ENCODE data around the gene ZNF438.

The ZNF438 gene

DNA sequence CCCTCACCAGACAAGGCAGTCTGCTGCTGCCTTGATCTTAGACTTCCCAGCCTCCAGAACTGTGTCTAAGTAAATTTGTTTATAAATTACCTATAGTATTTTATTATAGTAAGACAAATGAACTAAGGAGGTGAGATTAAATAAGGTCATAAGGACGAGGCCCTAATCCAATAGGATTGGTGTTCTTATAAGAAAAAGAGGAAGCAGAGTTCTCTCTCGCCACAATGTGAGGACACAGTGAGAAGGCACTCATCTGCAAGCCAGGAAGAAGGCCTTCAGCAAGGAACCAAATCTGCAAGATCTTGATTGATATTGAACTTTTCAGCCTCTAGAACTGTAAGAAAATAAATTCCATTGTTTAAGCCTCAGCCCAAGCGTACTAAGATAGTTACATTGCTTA lies 6.1 kb upstream of the ZNF438 start:
- Mint-ChIP-seq H3K27me3 (ENCODE audit: low read depth) (no peaks in the 10 kb centered on the region), H3K4me3 (no peak overlapping the region), H3K36me3 (ENCODE audit: low read depth) (no peaks in the 10 kb centered on the region)

DNA sequence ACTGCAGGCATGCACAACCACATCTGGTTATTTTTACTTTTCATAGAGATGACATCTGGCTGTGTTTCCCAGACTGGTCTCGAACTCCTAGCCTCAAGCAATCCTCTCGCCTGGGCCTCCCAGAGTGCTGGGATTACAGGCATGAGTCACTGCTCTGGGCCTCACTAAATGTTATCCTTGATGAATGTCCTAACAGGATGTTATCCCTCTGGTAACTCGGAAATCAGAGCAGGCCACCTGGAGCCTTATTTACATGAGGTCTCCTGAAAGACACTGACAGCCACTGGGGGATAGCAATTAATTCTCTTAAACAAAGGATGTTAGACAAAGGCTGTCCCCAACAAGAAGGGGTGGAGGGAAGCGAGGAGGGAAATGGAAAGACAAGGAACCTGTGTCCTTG lies 4.5 kb upstream of the ZNF438 start:
- H3K27ac Mint-ChIP-seq: peak overlapping the region in 1 of 3 experiments; percentile 24
- TF ChIP-seq, protein P1, sequence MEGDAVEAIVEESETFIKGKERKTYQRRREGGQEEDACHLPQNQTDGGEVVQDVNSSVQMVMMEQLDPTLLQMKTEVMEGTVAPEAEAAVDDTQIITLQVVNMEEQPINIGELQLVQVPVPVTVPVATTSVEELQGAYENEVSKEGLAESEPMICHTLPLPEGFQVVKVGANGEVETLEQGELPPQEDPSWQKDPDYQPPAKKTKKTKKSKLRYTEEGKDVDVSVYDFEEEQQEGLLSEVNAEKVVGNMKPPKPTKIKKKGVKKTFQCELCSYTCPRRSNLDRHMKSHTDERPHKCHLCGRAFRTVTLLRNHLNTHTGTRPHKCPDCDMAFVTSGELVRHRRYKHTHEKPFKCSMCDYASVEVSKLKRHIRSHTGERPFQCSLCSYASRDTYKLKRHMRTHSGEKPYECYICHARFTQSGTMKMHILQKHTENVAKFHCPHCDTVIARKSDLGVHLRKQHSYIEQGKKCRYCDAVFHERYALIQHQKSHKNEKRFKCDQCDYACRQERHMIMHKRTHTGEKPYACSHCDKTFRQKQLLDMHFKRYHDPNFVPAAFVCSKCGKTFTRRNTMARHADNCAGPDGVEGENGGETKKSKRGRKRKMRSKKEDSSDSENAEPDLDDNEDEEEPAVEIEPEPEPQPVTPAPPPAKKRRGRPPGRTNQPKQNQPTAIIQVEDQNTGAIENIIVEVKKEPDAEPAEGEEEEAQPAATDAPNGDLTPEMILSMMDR (IDR thresholded peaks at IDR 0.05; ENCODE audit: unreplicated experiment in 3 of 3): no peak

More for the DNA sequence above, 6.1 kb upstream of the ZNF438 start:
- no peak overlapping the region for H3K27ac Mint-ChIP-seq
- H3K9me3 Mint-ChIP-seq: no peaks in the 10 kb centered on the region
- TF ChIP-seq, protein P1 (IDR thresholded peaks at IDR 0.05; ENCODE audit: unreplicated experiment in 3 of 3): no peak
- peaks cover 34% of the 10 kb centered on the region for H3K4me1 Mint-ChIP-seq

DNA sequence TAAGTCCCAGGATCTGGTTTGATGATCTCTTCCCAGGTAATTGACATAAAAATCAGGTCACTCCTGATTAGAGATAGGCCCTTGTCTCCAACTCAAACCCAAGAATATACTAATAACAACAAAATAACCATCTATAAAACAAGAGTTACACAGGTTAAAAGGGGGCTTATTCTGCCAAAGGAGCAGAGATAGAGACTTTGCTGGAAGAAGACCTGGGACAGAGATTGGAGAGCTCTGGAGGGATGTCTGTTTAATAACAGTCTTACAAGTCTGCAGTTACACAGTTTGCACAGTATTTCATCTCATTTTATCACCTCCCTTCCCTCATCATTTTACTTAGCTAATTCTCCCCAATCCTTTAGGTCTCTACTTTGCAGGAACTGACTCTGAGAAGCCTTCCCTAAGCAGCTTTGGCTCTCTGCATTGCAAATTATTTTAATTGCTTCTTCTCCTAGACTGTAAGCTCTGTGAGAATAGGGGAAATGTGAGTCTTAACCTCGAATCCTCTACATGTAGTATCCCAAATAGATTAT lies 3.7 kb upstream of the ZNF438 start:
- no peaks in the 10 kb centered on the region for H3K36me3 Mint-ChIP-seq (ENCODE audit: low read depth)

More for the DNA sequence above, 4.5 kb upstream of the ZNF438 start:
- Mint-ChIP-seq H3K36me3 (ENCODE audit: low read depth) (no peaks in the 10 kb centered on the region), H3K4me3 (no peak overlapping the region), H3K4me1 (peaks cover 28% of the 10 kb centered on the region), H3K27me3 (ENCODE audit: low read depth) (no peaks in the 10 kb centered on the region), H3K9me3 (no peaks in the 10 kb centered on the region)

DNA sequence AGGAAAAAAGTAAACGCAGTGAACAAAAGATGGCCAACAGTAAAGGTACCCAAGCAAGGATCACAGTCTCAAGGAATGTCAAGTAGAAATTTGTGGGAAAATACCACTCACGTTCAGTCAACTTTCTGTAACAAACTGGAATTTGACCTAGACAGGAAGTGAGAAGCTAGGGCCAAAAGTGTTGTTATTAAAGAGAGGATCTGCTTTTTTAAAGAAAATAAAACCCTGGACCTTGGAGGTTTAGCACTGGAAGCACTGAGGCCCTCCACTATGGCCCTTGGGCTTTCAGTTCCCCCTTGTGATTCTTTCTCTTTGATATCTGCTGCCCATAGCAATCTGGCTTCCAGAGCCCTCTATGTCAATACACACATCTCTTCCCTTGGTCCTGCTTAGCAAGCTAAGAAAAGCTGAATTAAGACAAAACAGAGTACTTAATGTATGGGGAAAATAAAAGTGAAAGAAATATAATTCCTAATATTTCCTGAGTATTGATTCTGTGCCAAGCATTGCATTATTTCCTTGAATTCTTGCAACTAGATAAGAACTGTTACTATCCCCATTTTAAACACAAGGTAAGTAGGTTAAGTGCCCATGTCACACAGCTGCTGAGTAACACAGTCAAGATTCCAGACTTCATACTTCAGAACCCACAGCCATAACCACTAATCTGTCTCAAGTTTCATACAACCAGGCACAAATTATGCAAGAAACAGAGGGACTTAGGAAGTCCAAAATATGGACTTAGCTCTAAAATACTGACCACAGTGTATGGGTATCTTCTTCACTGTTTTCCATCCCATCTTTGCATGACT lies 2.6 kb upstream of the ZNF438 start:
- TF ChIP-seq, protein P1 (IDR thresholded peaks at IDR 0.05; ENCODE audit: unreplicated experiment in 3 of 3): no peak
- Mint-ChIP-seq H3K9me3 (no peaks in the 10 kb centered on the region), H3K36me3 (ENCODE audit: low read depth) (no peaks in the 10 kb centered on the region)

More for the DNA sequence above, 3.7 kb upstream of the ZNF438 start:
- Mint-ChIP-seq H3K9me3 (no peaks in the 10 kb centered on the region), H3K4me3 (peak overlapping the region in 1 of 3 experiments; percentile 29), H3K27me3 (ENCODE audit: low read depth) (no peaks in the 10 kb centered on the region), H3K27ac (peak overlapping the region in 2 of 3 experiments; percentile 35 to 76), H3K4me1 (peaks cover 36% of the 10 kb centered on the region)
- TF ChIP-seq, protein P1 (IDR thresholded peaks at IDR 0.05; ENCODE audit: unreplicated experiment in 3 of 3): no peak

DNA sequence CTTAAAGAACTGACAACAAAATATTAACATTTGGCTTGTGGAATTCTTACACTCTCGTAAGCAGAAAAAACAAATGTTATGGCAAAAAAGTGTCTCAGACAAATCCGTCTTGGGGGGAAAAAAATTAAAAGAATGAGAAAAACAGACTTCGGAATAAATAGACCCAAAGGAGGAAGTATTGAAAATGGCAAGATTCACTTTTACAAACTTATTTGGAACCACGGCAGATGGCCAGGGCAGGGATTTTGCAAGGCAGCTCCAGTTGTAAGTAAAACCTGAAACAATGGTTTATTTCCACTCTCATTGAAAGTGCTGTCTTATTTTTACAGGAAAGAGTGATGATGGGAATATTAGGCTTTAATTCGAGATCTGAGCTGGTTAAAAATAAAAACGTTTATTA lies 1.5 kb upstream of the ZNF438 start:
- Mint-ChIP-seq H3K27ac (peak overlapping the region; percentile 34 to 99 (median 89)), H3K36me3 (ENCODE audit: low read depth) (no peaks in the 10 kb centered on the region), H3K4me1 (peaks cover 50% of the 10 kb centered on the region), H3K4me3 (peak overlapping the region; percentile 89 to 91 (median 89)), H3K9me3 (no peaks in the 10 kb centered on the region), H3K27me3 (ENCODE audit: low read depth) (no peaks in the 10 kb centered on the region)
- TF ChIP-seq, protein P1 (IDR thresholded peaks at IDR 0.05; ENCODE audit: unreplicated experiment in 3 of 3): no peak

More for the DNA sequence above, 2.6 kb upstream of the ZNF438 start:
- Mint-ChIP-seq H3K4me3 (peak overlapping the region; percentile 24 to 66 (median 51)), H3K4me1 (peaks cover 44% of the 10 kb centered on the region), H3K27ac (peak overlapping the region; percentile 14 to 76 (median 64)), H3K27me3 (ENCODE audit: low read depth) (no peaks in the 10 kb centered on the region)
